ENCODE results near the gene KIT.

Gene KIT

GRCh38 chr4:54750341-54750740 lies 92.6 kb downstream of the KIT start:
- no peak for DNase-seq

- no peak for DNase-seq
These were observed 96.6 kb downstream of the KIT start for GRCh38 chr4:54754394-54754793.

GRCh38 chr4:54764476-54764875 lies 106.7 kb downstream of the KIT start:
- DNase-seq = no peak

GRCh38 chr4:54767376-54767775 lies 109.6 kb downstream of the KIT start:
- DNase-seq = no peak

GRCh38 chr4:54773022-54773421 lies 115.3 kb downstream of the KIT start:
- no peak for DNase-seq

- DNase-seq = no peak
These were observed 121.3 kb downstream of the KIT start for GRCh38 chr4:54779036-54779435.

GRCh38 chr4:54779476-54780148 lies 121.9 kb downstream of the KIT start:
- no peak for DNase-seq

GRCh38 chr4:54780149-54780495 lies 122.4 kb downstream of the KIT start:
- no peak for DNase-seq

GRCh38 chr4:54781756-54782155 lies 124.0 kb downstream of the KIT start:
- DNase-seq = no peak

GRCh38 chr4:54783402-54784110 lies 125.8 kb downstream of the KIT start:
- no peak for DNase-seq

- no peak for DNase-seq
These were observed 126.5 kb downstream of the KIT start for GRCh38 chr4:54784161-54784671.
